ENCODE data around the gene POU2F2.

Gene POU2F2

GRCh38 chr19:42132030-42132628, at the start of gene POU2F2:
TSS of gene POU2F2 (minus strand) at chr19:42132446. CDS start at chr19:42132411, 35 bp downstream.
- TF ChIP-seq CTCF (IDR thresholded peaks at IDR 0.05; ENCODE audit: low read depth, low read length, missing control alignments) = no peak
- DNase-seq (ENCODE audit: low read depth) = peak; percentile 58
- peak within 1 kb of the TSS; percentile 91 for H3K4me3 ChIP-seq (ENCODE audit: low read depth, low read length)

GRCh38 chr19:42178791-42179674, 46.8 kb upstream of the POU2F2 start:
- DNase-seq (ENCODE audit: low read depth) = no peak
- no peak overlapping the region for H3K4me3 ChIP-seq (ENCODE audit: low read depth, low read length)
- TF ChIP-seq CTCF (IDR thresholded peaks at IDR 0.05; ENCODE audit: low read depth, low read length, missing control alignments) = peak; percentile 63

- H3K4me3 ChIP-seq (ENCODE audit: low read depth, low read length) = no peak overlapping the region
- TF ChIP-seq CTCF (IDR thresholded peaks at IDR 0.05; ENCODE audit: low read depth, low read length, missing control alignments) = no peak
- no peak for DNase-seq (ENCODE audit: low read depth)
Measured at GRCh38 chr19:42177686-42178019, 45.4 kb upstream of the POU2F2 start.

GRCh38 chr19:42176990-42177685, 44.9 kb upstream of the POU2F2 start:
- DNase-seq (ENCODE audit: low read depth) = no peak
- TF ChIP-seq CTCF (IDR thresholded peaks at IDR 0.05; ENCODE audit: low read depth, low read length, missing control alignments) = peak; percentile 32
- H3K4me3 ChIP-seq (ENCODE audit: low read depth, low read length) = no peak overlapping the region

- H3K4me3 ChIP-seq (ENCODE audit: low read depth, low read length) = no peak overlapping the region
- no peak for TF ChIP-seq CTCF (IDR thresholded peaks at IDR 0.05; ENCODE audit: low read depth, low read length, missing control alignments)
- DNase-seq (ENCODE audit: low read depth) = no peak
Measured at GRCh38 chr19:42176649-42176989, 44.4 kb upstream of the POU2F2 start.

GRCh38 chr19:42175952-42176648, 43.9 kb upstream of the POU2F2 start:
- DNase-seq (ENCODE audit: low read depth) = no peak
- no peak for TF ChIP-seq CTCF (IDR thresholded peaks at IDR 0.05; ENCODE audit: low read depth, low read length, missing control alignments)
- no peak overlapping the region for H3K4me3 ChIP-seq (ENCODE audit: low read depth, low read length)

Data from GM12864 (cell line).